Measurements from ENCODE around the gene BORA.
A peak's percentile ranks its signal among the peaks of the same experiment; 100 is the strongest.
"Not testable (repeated sequence)": the region's sequence is repeated elsewhere in the genome, so short reads cannot be mapped to it uniquely, and the experiment has no call there.

BORA gene

DNA sequence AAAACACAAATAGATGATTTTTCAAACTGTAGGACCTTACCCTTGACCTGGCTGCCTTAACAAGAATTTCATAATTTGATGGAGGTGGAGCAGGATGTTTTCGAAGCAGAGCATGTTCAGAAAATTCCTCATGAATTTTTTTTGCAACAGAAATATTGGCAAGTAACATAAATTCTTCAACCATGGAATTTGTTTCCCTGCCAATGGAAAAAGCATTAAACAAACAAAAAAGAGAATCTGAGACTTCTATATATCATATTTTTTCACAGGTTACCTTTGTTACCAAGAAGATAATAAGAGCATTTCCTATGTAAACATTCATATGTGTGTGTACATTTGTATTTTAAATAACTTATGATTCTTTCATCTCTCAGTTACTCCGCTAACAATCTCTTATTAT is 35.7 kb downstream of the BORA start:
- no peak for DNase-seq (ENCODE audit: low read depth in 2 of 2)

DNA sequence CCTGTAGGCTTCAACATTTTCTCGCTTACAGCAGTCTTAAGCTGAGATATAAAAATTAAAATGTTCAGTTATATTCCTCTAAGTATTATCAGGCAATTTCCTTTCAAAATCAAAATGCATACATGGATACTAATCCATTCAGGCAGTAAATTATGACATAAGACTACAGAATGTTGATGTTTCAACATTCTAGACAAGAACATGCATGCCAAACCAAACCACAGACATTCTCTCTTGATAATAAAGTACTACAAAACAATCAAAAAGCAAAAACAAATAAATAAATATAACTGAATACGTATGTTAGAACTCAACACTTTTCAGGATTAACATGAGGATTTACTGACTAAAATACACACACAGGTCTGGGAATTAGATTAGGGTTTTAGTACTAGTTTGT is 46.3 kb downstream of the BORA start:
- no peak for DNase-seq (ENCODE audit: low read depth in 2 of 2)

DNA sequence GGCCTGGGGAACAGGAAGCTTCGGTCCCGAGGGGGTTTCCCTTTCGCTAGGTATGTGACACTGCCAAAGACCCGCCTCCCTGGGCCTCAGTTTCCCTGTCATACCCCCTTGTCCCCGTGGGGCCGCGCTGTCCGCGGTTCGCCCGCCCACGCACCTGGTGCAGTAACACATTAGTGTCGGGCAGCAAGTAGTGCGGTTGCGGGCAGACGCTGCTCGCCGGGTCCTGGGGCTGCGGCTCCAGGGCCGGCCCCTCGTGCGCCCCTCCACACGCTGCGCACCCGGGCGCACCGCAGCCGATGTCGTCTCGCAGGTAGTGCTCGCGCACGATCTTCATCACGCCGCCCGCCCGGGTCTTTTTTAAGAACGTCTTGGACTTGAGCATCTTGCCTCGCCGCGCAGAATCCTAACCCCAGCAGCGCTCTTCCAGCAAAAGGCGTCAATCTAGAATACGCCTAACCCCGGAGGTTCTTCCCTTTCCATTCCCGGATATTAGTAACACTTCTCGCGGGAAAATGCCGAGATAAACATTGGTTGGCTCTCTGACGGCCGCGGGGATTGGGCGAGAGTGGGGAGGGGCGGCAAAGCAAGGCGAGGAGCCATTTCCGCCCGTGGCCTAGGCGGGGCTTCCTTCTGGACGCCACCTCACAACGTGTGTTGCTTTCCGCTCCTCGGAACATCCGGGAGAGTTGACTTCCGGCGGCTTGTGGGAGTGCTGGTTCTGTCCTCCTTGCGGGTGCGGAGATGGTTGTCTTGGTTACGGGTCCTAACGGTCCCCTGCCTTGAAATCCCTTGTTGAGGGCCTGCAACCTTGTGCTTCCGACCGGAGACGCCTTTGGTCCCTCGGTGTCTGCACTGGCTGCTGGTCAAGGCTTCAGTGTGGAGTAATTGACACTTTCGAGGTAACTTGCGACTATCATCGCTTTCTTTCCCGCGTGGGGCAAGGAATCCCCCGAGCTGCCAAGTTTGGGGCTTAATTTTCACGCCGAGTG is 54.0 kb downstream of the BORA start, which contains the start of the genes DIS3 and PIBF1:
DIS3 (minus strand) TSS at position 450 of the 989 bp plus-strand sequence; CDS start at position 382, 68 bp downstream.
PIBF1 (plus strand) TSS at position 683 of the 989 bp plus-strand sequence. CDS start 1,337 bp downstream, outside the sequence.
- DNase-seq (ENCODE audit: low read depth in 2 of 2) = peak; percentile 90 to 96

DNA sequence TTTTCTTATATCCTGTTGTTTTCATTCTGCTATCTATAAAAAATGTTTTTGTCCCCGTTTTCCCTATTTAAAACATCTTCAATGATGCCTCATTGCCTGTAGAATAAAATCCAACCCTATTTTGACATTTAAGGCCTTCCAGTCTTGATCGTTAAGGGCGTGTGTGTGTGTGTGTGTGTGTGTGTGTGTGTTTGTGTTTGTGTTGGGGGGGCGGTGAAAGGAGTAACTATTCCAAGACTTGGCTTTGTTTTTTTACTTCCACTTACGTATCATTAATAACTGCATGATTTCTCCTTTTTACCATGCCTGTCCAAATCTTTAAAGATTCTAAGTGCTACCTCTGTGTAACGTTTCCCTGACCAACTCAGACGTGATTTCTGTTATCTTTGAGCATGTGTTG is 55.0 kb downstream of the BORA start:
- DNase-seq (ENCODE audit: low read depth in 2 of 2) = no peak

DNA sequence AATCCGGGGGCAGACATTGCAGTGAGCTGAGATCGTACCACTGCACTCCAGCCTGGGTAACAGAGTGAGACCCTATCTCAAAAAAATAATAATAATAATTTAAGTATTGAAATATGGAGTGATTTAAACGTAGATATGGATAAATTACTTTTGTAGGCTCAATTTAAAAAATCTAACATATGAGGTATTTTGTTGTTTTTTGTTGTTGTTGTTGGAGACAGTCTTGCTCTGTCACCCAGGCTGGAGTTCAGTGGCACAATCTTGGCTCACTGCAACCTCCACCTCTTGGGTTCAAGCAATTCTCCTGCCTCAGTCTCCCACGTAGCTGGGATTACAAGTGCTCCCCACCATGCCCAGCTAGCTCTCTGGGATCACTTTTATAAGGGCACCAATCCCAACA is 57.0 kb downstream of the BORA start:
- not testable (repeated sequence) for DNase-seq (ENCODE audit: low read depth in 2 of 2)

DNA sequence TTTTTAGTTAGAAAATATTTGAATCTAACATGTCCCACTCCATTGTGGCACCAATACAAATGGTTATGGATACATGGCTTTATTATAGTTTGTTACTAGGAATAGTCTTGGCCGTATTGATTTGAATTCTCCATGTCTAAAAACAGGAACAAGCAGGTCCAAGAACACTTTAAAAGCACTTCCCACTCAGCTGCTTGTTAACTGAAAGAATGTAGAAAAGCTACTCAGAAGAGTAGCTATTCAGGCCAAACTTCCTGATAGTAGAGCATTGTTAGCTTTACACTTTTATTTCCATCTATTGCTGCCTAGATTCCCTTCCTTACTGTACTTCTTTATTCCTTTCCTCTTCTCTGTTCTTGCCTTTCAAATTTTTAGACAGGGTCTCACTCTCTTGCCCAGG is 61.1 kb downstream of the BORA start:
- DNase-seq (ENCODE audit: low read depth in 2 of 2) = no peak

DNA sequence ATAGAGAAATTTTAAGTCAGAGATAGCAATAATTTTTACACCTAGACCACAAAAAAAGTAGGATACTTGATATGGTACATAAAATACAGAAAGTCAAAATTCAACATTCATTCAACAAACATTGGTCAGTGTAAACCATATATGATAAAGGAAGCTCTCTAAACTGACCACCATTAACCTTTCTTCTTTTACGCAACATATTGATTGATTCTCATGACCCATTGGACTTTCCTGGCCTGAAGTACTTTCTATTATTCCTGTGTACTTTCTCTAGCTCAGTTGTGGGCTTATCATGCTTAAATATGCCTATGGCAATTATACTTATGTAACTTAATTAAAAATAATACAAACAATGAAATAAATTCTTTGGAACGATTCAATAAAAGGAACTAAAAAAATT is 64.9 kb downstream of the BORA start:
- no peak for DNase-seq (ENCODE audit: low read depth in 2 of 2)

DNA sequence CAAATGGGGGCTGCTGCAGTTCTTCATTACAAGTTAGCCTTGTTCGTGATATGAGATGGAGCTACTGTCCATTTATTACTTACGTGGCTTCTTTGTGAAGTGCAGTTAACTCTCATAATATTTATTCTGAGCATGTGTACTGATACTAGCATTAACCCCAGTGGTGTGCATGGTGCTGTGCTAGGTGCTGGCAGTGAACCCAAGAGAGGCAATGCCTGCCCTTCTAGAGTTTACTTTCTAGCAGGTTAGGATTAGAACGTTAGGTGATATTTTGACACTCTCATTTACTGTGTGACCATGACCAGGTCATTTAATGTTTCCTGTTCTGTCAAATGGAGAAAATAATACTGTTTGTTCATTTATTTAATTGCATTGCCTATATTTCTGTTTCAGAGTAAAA is 71.1 kb downstream of the BORA start:
- DNase-seq (ENCODE audit: low read depth in 2 of 2) = no peak

DNA sequence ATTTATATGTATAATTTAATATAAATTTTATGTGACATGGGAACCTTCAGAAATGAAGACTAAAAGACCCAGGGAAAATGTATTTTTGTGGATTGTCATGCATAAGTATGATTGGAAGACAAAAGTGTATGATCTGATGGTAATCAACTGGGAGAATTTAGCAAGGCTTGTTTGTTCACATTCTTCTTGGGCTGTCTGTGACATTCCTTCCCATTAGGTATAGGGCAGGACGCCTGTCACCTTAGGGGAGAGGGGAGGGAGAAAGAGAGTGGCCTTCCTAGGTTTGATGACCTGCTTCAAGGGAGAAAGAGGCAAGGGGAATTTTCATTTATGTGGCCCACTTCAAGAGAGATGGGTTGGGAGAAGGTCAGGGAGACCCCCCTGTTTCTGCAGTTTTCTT is 76.6 kb downstream of the BORA start:
- DNase-seq (ENCODE audit: low read depth in 2 of 2) = no peak

Data from stimulated activated CD4-positive, alpha-beta T cell treated with anti-CD3 and anti-CD28 coated beads, Interleukin-4, amount 100 ng/mL, for 48 hours (primary cell).